ENCODE measurements around the gene MICU1.
A peak's percentile ranks its signal among the peaks of the same experiment; 100 is the strongest.
"Not testable (repeated sequence)": the region's sequence is repeated elsewhere in the genome, so short reads cannot be mapped to it uniquely, and the experiment has no call there.

MICU1 gene

GRCh38 chr10:72331575-72332422, 294.1 kb downstream of the MICU1 start:
- DNase-seq (ENCODE audit: low read depth in 1 of 2, low spot score in 1 of 2) = peak; percentile 69 to 79

- DNase-seq (ENCODE audit: low read depth in 1 of 2, low spot score in 1 of 2) = no peak
Measured at GRCh38 chr10:72330069-72330426, 295.8 kb downstream of the MICU1 start.

GRCh38 chr10:72329290-72330068, 296.4 kb downstream of the MICU1 start:
- DNase-seq (ENCODE audit: low read depth in 1 of 2, low spot score in 1 of 2) = no peak

- no peak for DNase-seq (ENCODE audit: low read depth in 1 of 2, low spot score in 1 of 2)
Measured at GRCh38 chr10:72328829-72329204, 297.1 kb downstream of the MICU1 start.

- no peak for DNase-seq (ENCODE audit: low read depth in 1 of 2, low spot score in 1 of 2)
Measured at GRCh38 chr10:72328045-72328828, 297.6 kb downstream of the MICU1 start.

- DNase-seq (ENCODE audit: low read depth in 1 of 2, low spot score in 1 of 2) = not testable (repeated sequence)
Measured at GRCh38 chr10:72326665-72327603, 298.9 kb downstream of the MICU1 start.

GRCh38 chr10:72325243-72326175, 300.4 kb downstream of the MICU1 start:
- DNase-seq (ENCODE audit: low read depth in 1 of 2, low spot score in 1 of 2) = not testable (repeated sequence)

- no peak for DNase-seq (ENCODE audit: low read depth in 1 of 2, low spot score in 1 of 2)
Measured at GRCh38 chr10:72323771-72324191, 302.1 kb downstream of the MICU1 start.

- no peak for DNase-seq (ENCODE audit: low read depth in 1 of 2, low spot score in 1 of 2)
Measured at GRCh38 chr10:72323108-72323749, 302.6 kb downstream of the MICU1 start.

GRCh38 chr10:72322280-72323058, 303.4 kb downstream of the MICU1 start:
- DNase-seq (ENCODE audit: low read depth in 1 of 2, low spot score in 1 of 2) = peak in 1 of 2 donors; percentile 48

GRCh38 chr10:72322030-72322279, 303.9 kb downstream of the MICU1 start:
- no peak for DNase-seq (ENCODE audit: low read depth in 1 of 2, low spot score in 1 of 2)

GRCh38 chr10:72321248-72322029, 304.4 kb downstream of the MICU1 start:
- no peak for DNase-seq (ENCODE audit: low read depth in 1 of 2, low spot score in 1 of 2)

GRCh38 chr10:72320676-72321247, 305.1 kb downstream of the MICU1 start:
- DNase-seq (ENCODE audit: low read depth in 1 of 2, low spot score in 1 of 2) = peak in 1 of 2 donors; percentile 46

- DNase-seq (ENCODE audit: low read depth in 1 of 2, low spot score in 1 of 2) = peak; percentile 74 to 83
Measured at GRCh38 chr10:72319416-72320254, 306.2 kb downstream of the MICU1 start.

- no peak for DNase-seq (ENCODE audit: low read depth in 1 of 2, low spot score in 1 of 2)
Measured at GRCh38 chr10:72318418-72319262, 307.2 kb downstream of the MICU1 start.

All from stimulated activated CD4-positive, alpha-beta T cell treated with anti-CD3 and anti-CD28 coated beads, Interleukin-15, amount 100 ng/mL, for 1 hour (primary cell).